PFSK-1 (cell line): Measurements from ENCODE around the gene F7.

Experiments
- FOXP2 ChIP-seq: optimal IDR thresholded peaks from 2 replicates; pipeline ENCODE3; 2011; ENCODE audit warnings: borderline replicate concordance, control low read depth, inconsistent platforms; ENCODE audit not compliant: insufficient read depth; ENCODE audit errors: extremely low read length, extremely low read depth
- POLR2AphosphoS5 ChIP-seq: IDR thresholded peaks from 2 replicates; pipeline ENCODE4 v1.6.1; 2012; ENCODE audit warnings: low read depth, mild to moderate bottlenecking, control low read depth, low read length, moderate library complexity
- SIN3A ChIP-seq: IDR thresholded peaks from 2 replicates; pipeline ENCODE4 v1.6.1; 2012; ENCODE audit warnings: mild to moderate bottlenecking, low read length, moderate library complexity, borderline replicate concordance; ENCODE audit not compliant: insufficient read depth
- TAF1 ChIP-seq: IDR thresholded peaks from 2 replicates; pipeline ENCODE4 v1.6.1; 2012; ENCODE audit warnings: low read length, control low read depth, borderline replicate concordance; ENCODE audit not compliant: insufficient read depth
- TF ChIP-seq, protein P1 (sequence below), 2 experiments: IDR thresholded peaks; 2 replicates each; pipeline versions ENCODE4 v1.6.1 to v1.8.0; 2011 to 2012; ENCODE audit warnings: low read depth in 2 of 2, low read length in 2 of 2, control low read depth in 1 of 2, inconsistent platforms in 1 of 2, mild to moderate bottlenecking in 1 of 2, moderate library complexity in 1 of 2; ENCODE audit not compliant: insufficient read depth in 1 of 2

Gene F7

DNA sequence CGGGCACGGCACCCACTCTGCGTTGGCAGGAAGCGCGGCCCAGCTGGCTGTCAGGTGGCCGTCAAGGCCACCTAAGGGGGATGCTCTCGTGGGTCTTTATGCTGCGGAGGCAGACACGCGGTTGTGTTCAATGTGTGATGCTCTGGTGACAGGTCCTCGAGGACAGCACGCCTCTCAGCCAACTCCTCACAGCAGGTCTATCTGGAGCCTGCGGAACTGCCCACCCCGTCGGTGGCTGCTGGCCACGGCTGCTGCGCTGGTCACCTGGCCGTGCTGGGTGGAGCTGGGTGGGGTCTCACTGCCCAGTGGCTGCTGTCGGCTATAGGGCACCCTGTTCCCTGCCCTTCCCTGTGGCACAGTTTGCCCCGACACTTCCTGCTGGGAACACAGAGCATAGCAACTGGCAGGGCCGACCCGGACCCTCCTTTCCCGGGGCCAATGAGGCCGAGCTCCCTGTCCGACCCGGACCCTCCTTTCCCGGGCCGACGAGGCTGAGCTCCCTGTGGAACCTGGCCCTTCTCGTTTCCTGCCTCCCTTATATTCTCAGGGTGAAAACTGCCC, 14.3 kb upstream of the F7 start:
- TF ChIP-seq, protein P1, sequence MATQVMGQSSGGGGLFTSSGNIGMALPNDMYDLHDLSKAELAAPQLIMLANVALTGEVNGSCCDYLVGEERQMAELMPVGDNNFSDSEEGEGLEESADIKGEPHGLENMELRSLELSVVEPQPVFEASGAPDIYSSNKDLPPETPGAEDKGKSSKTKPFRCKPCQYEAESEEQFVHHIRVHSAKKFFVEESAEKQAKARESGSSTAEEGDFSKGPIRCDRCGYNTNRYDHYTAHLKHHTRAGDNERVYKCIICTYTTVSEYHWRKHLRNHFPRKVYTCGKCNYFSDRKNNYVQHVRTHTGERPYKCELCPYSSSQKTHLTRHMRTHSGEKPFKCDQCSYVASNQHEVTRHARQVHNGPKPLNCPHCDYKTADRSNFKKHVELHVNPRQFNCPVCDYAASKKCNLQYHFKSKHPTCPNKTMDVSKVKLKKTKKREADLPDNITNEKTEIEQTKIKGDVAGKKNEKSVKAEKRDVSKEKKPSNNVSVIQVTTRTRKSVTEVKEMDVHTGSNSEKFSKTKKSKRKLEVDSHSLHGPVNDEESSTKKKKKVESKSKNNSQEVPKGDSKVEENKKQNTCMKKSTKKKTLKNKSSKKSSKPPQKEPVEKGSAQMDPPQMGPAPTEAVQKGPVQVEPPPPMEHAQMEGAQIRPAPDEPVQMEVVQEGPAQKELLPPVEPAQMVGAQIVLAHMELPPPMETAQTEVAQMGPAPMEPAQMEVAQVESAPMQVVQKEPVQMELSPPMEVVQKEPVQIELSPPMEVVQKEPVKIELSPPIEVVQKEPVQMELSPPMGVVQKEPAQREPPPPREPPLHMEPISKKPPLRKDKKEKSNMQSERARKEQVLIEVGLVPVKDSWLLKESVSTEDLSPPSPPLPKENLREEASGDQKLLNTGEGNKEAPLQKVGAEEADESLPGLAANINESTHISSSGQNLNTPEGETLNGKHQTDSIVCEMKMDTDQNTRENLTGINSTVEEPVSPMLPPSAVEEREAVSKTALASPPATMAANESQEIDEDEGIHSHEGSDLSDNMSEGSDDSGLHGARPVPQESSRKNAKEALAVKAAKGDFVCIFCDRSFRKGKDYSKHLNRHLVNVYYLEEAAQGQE (IDR thresholded peaks at IDR 0.05; ENCODE audit: insufficient read depth in 1 of 2, low read depth in 2 of 2, low read length in 2 of 2): no peak
- TF ChIP-seq SIN3A (no peak), FOXP2 (no peak), TAF1 (no peak), POLR2AphosphoS5 (no peak)

DNA sequence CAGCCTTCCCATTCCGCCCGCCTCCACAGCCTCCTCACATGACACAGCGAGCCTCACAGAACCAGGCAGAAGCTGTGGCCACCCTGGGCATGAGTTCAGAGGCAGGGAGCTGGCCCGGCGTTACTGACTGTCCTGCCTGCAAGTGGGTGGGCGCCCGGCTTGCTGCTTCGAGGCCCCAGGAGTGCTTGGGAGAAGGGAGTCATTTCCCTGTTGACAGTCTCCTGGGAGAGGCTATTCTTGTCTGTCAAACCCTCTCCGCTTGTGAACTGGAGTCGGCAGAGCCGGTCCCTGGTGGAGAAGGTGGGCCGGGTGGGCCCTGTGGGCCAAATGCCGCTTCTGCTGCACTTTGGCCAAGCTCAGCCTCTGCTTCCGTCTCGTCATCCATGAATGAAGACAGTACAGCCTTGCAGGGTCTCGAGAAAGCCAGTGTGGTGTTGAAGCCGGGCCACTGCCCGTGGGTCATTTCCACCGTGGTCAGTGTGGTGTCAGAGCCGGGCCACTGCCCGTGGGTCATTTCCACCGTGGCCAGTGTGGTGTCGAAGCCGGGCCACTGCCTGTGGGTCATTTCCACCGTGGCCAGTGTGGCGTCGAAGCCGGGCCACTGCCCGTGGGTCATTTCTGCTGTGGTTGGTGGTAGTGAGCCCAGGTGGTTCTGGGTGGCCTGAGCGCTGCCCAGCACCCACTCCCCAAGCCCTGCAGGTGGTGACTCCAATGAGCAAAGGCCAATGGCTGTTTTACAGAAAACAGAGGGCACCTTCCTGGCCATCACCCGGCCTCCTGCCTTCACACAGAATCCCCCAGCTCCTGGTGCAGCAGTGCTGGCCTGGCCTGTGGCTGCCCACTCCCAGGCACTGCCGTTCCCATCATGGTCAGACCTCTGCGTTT, 13.5 kb upstream of the F7 start:
- TF ChIP-seq, protein P1 (IDR thresholded peaks at IDR 0.05; ENCODE audit: insufficient read depth in 1 of 2, low read depth in 2 of 2, low read length in 2 of 2): no peak
- TF ChIP-seq FOXP2 (no peak), TAF1 (no peak), SIN3A (no peak), POLR2AphosphoS5 (no peak)

DNA sequence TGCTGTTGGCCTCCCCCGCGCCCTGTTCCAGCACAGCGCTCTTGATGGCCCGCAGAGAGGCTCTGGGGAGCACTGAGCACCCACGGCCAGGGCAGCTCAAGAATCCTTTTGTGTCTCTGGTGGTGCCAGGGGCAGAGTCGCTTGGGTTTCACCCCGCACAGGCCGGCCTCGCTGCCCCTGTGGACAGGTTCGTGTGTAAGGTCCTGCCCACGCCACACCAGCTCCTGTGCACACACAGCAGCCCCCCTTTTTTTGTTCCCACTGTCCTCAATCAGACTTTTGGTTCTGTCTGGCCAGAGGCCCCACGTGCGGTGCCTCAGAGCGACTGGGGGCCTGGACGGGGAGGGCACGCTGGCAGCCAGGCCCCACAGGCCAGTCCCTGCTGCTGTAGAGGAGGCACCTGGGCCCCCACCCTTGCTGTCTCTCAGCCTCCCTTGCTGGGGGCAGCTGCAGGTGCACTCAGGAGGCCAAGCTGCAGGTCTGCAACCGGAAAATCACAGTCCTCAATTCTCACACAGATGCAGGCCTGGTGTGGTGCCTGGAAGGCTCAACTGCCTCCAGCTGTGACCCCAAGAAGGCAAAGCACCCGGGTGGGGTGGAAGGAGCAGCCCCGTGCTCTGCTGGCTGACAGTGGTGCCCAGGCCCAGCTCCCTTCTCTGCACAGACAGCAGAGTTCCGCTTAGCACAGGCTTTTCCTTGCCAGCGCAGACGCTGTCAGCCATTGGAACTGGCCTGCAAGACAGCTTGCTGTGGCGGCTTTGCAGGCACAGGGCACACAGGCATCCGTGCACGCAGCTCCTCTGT, 12.6 kb upstream of the F7 start:
- TF ChIP-seq POLR2AphosphoS5 (no peak), TAF1 (no peak), FOXP2 (no peak)

DNA sequence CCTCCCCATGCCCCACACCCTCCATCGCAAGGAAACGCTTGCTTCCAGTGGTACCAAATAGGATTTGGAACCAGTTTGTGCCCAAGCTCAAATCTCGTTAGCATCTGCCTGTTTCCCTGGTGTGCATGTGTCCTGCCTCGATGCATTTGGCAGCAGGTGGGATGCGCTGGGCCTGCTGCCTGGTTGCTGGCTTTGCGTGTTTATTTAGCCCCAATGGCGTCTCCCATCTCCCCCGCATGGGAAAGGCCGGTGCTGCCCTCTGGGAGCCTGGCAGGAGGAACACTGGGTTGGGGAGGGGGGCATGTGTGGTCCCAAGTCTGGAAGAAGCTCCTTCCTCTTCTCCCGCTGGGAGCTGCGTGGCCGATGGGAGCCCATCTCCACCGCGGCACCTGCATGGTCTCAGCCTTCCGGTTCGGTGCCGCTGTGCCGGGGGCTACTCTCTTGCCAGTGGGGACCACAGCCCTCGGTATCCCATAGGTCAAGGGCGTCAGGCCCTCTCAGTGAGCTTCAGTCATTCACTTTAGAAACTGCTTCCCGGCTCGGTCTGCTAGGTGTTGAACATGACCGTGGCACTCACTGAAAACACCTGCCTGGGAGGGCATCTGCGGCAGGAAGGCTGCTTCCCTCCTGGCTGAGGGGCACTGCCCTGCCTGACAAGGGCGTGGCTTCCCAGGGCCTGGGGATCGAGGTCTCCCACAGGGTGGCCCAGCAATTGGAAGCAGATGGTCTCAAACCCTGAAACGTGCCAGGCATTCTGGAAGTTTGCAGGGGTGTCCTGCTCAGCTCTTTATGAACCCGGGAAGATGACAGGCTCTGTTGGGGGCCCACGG, 11.8 kb upstream of the F7 start:
- TF ChIP-seq, protein P1 (IDR thresholded peaks at IDR 0.05; ENCODE audit: insufficient read depth in 1 of 2, low read depth in 2 of 2, low read length in 2 of 2): no peak
- TF ChIP-seq FOXP2 (no peak), POLR2AphosphoS5 (no peak), SIN3A (no peak), TAF1 (no peak)

DNA sequence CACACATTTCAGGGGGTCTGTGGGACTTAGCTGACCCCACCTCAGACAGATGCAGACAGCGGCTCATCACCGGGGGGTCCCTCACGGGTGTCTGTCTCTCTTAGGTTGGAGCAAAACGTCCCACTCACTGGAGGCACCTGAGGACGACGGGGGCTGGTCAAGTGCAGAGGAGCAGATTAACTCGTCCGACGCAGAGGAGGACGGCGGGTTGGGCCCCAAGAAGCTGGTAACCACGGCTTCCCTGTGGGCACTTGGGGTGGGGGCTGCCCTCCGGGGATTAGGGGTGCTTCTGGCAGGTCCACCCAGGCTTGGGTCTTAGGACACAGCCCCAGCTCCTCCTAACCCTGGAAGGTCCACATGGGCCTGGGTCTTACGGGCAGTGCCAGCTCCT, 11.2 kb upstream of the F7 start:
- TF ChIP-seq POLR2AphosphoS5 (no peak), FOXP2 (no peak), TAF1 (no peak), SIN3A (no peak)
- TF ChIP-seq, protein P1 (IDR thresholded peaks at IDR 0.05; ENCODE audit: insufficient read depth in 1 of 2, low read depth in 2 of 2, low read length in 2 of 2): no peak
